K562 (cell line): ENCODE measurements around the gene FRMD1.

ENCODE experiments used
- FOXJ3 ChIP-seq: sonication (generic); formaldehyde crosslinking; IDR thresholded peaks from 2 replicates; pipeline ENCODE4 v1.4.0; 2020; ENCODE audit warnings: mild to moderate bottlenecking, missing genetic modification reagents
- MEF2D ChIP-seq: conservative IDR thresholded peaks from 2 replicates; pipeline ENCODE4 v1.6.1; 2016; ENCODE audit warnings: low read depth, missing genetic modification characterization, missing compliant biosample characterization
- POLR2AphosphoS5 ChIP-seq: IDR thresholded peaks from 2 replicates; pipeline ENCODE4 v1.6.1; 2011; ENCODE audit warnings: mild to moderate bottlenecking, low read depth, low read length, moderate library complexity; ENCODE audit not compliant: control insufficient read depth, insufficient read depth
- ZNF3 ChIP-seq: fragments of 250-450 bp; sonication (Bioruptor Pico); IDR thresholded peaks from 2 replicates; pipeline ENCODE4 v1.5.0; 2021; ENCODE audit warnings: mild to moderate bottlenecking, moderate library complexity

DNA sequence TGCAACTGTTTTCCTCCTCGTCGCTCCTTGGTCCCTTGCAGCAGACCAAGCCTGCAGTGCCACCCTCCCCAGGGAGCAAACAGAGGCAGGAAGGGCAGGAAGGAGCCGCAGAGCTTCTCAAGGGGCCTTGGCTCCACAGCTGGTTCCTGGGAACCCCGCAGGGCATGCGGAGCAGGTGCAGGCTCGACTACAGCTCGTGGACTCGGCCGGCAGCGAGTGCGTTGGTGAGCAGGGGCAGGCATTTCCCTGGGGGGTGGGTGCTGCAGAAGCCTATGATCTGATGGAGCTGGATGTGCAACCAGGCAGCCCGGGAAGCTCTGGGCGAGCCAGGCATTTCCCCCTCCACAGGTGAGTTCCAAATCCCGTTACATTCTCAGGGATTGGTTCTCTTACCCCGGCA, 37.1 kb downstream of the FRMD1 start:
- TF ChIP-seq POLR2AphosphoS5 (no peak), MEF2D (tag) (no peak), ZNF3 (CRISPR knock-in tag) (no peak), FOXJ3 (CRISPR knock-in tag) (no peak)
